ENCODE measurements around the gene NFS1.
"Not testable (repeated sequence)": the region's sequence is repeated elsewhere in the genome, so short reads cannot be mapped to it uniquely, and the experiment has no call there.

NFS1 gene

GRCh38 chr20:35699127-35699956 is at the start of gene NFS1, which contains the start of gene ROMO1:
Gene NFS1 (minus strand): TSS chr20:35699352. CDS start chr20:35699288, 64 bp downstream.
Gene ROMO1 (plus strand): TSS chr20:35699405. CDS start chr20:35699633, 228 bp downstream.
- DNase-seq, result peak; percentile 62

GRCh38 chr20:35744492-35744841 is 45.3 kb upstream of the NFS1 start:
- not testable (repeated sequence) for DNase-seq

GRCh38 chr20:35743693-35744491 is 44.7 kb upstream of the NFS1 start:
- DNase-seq, result no peak

GRCh38 chr20:35742741-35743523 is 43.8 kb upstream of the NFS1 start:
- peak; percentile 37 for DNase-seq

GRCh38 chr20:35741892-35742740 is 43.0 kb upstream of the NFS1 start, which contains the start of gene RBM39:
Gene RBM39 (minus strand): TSS chr20:35742260. CDS start chr20:35740874, 1,386 bp downstream.
- peak; percentile 100 for DNase-seq

- no peak for DNase-seq
Observed at GRCh38 chr20:35739294-35740163, 40.4 kb upstream of the NFS1 start.

- DNase-seq, result no peak
Observed at GRCh38 chr20:35738410-35739179, 39.4 kb upstream of the NFS1 start.

- DNase-seq, result no peak
Observed at GRCh38 chr20:35737865-35738333, 38.7 kb upstream of the NFS1 start.

GRCh38 chr20:35735826-35736470 is 36.8 kb upstream of the NFS1 start:
- DNase-seq, result no peak

GRCh38 chr20:35734777-35735649 is 35.9 kb upstream of the NFS1 start:
- DNase-seq, result no peak

- DNase-seq, result no peak
Observed at GRCh38 chr20:35734374-35734773, 35.2 kb upstream of the NFS1 start.

- DNase-seq, result no peak
Observed at GRCh38 chr20:35732644-35732982, 33.5 kb upstream of the NFS1 start.

GRCh38 chr20:35731862-35732643 is 32.9 kb upstream of the NFS1 start:
- DNase-seq, result no peak

GRCh38 chr20:35731469-35731788 is 32.3 kb upstream of the NFS1 start:
- DNase-seq, result no peak

GRCh38 chr20:35730583-35731468 is 31.7 kb upstream of the NFS1 start:
- DNase-seq, result no peak

- DNase-seq, result no peak
Observed at GRCh38 chr20:35729836-35730582, 30.9 kb upstream of the NFS1 start.
